Body of pancreas (tissue), 4 donors: ENCODE data around the gene HLA-C.

Experiments
- POLR2A ChIP-seq, 3 donors: fragments of 450-650 bp; IDR thresholded peaks; one replicate each; pipeline ENCODE4 v1.6.1; 2016; ENCODE audit warnings: antibody characterized with exemption in 3 of 3, mild to moderate bottlenecking in 2 of 3
- TF ChIP-seq, protein P1 (sequence below), 7 experiments: fragments of 450-650 bp in 4 of 7; fragments of 200-600 bp in 3 of 7; sonication (generic) in 3 of 7; IDR thresholded peaks; one replicate each; pipeline ENCODE4 v1.5.1; 2016 to 2019; ENCODE audit warnings: antibody characterized with exemption in 7 of 7

DNA sequence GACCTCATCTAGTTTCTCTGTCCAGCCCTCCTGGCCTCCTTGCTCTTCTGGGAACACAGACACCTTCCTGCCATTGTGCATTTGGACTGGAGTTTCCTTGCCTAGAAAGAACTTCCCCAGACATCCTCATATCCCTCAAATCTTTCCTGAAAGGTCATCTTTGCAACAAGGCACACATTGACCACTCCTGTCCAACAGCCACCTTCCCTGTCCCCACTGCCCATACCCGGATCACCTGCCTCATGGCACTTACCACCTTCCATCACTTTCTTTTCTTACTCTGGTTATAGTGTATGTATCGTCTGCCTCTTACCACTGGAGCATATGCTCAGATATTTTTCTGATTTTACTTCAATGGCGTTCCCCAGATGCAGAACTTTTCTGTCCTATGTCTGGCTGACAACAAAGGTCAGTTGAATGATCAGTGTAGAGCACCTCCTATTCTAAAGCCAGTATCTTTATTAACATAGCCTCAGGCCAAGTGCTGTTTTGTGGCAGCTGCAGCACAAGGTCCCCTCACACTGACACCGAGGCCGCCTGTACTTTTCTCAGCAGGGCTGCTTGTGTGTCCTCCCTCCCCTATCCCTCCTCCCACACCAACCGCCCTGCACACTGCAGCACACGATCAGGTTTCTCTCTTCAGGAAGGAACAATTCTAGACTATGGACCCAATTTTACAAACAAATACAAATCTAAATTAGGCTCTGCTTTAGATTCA lies 4.1 kb downstream of the HLA-C start:
- TF ChIP-seq, protein P1, sequence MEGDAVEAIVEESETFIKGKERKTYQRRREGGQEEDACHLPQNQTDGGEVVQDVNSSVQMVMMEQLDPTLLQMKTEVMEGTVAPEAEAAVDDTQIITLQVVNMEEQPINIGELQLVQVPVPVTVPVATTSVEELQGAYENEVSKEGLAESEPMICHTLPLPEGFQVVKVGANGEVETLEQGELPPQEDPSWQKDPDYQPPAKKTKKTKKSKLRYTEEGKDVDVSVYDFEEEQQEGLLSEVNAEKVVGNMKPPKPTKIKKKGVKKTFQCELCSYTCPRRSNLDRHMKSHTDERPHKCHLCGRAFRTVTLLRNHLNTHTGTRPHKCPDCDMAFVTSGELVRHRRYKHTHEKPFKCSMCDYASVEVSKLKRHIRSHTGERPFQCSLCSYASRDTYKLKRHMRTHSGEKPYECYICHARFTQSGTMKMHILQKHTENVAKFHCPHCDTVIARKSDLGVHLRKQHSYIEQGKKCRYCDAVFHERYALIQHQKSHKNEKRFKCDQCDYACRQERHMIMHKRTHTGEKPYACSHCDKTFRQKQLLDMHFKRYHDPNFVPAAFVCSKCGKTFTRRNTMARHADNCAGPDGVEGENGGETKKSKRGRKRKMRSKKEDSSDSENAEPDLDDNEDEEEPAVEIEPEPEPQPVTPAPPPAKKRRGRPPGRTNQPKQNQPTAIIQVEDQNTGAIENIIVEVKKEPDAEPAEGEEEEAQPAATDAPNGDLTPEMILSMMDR (IDR thresholded peaks at IDR 0.05) = no peak
- TF ChIP-seq POLR2A (IDR thresholded peaks at IDR 0.05) = peak in 1 of 3 donors; percentile 16
